K562 (cell line): Measurements from ENCODE around the gene DCUN1D3. TPM values are rescaled to one million over a fixed set of nuclear protein-coding genes. Genes with fewer than 3 reads are reported as not detected.

ENCODE experiments used
- GTF2A2 ChIP-seq: IDR thresholded peaks from 2 replicates; pipeline ENCODE4 v1.6.1; 2016; ENCODE audit warnings: mild to moderate bottlenecking, missing genetic modification characterization, missing compliant biosample characterization
- LCOR ChIP-seq: sonication (generic); formaldehyde crosslinking; IDR thresholded peaks from 2 replicates; pipeline ENCODE4 v1.8.0; 2022; ENCODE audit warnings: mild to moderate bottlenecking, missing genetic modification reagents
- NR2C2 ChIP-seq, 2 experiments: fragments of 200-800 bp in 1 of 2; sonication (Bioruptor generic) in 1 of 2; sonication (generic) in 1 of 2; formaldehyde crosslinking in 1 of 2; IDR thresholded peaks; 2 replicates each; pipeline versions ENCODE4 v1.6.1 to v1.8.0; 2016 to 2022; ENCODE audit warnings: mild to moderate bottlenecking in 1 of 2, missing compliant biosample characterization in 1 of 2, missing genetic modification characterization in 1 of 2, missing genetic modification reagents in 1 of 2
- SIN3B ChIP-seq: fragments of 450-650 bp; IDR thresholded peaks from 2 replicates; pipeline ENCODE4 v1.6.1; 2017; ENCODE audit warnings: low read depth, mild to moderate bottlenecking, moderate library complexity
- TEAD4 ChIP-seq, 2 experiments: sonication (generic) in 1 of 2; formaldehyde crosslinking in 1 of 2; IDR thresholded peaks; 2 replicates each; pipeline versions ENCODE4 v1.6.1 to v1.8.0; 2012 to 2022; ENCODE audit warnings: borderline replicate concordance in 1 of 2, inconsistent platforms in 1 of 2, low read length in 1 of 2, mild to moderate bottlenecking in 1 of 2, missing genetic modification reagents in 1 of 2
- XRCC3 ChIP-seq: fragments of 450-650 bp; IDR thresholded peaks from 2 replicates; pipeline ENCODE4 v1.6.1; 2017; ENCODE audit warnings: mild to moderate bottlenecking, moderate library complexity
- polyA plus RNA-seq, 8 experiments: library from polyadenylated mRNA; depleted of rRNA in 4 of 8; stranded (reverse) in 5 of 8; unstranded in 3 of 8; fragments of >200 nt; fragmentation: Nextera tagmentation in 2 of 8; fragmentation: Illumina TruSeq in 1 of 8; extraction: Ambion mirVana in 2 of 8; extraction: Trizol in 1 of 8; gene quantifications; 2 replicates each; pipeline versions ENCODE4 v1.2.1 to v1.2.3, GENCODE V29; 2011 to 2014; ENCODE audit warnings: inconsistent platforms in 1 of 8, missing spikeins in 1 of 8
- total RNA-seq, 7 experiments: library from RNA; depleted of rRNA in 6 of 7; stranded (reverse); fragments of >200 nt in 6 of 7; fragmentation: Illumina TruSeq in 2 of 7; extraction: Trizol in 2 of 7; gene quantifications; 2 replicates each; pipeline versions ENCODE4 v1.2.1 to v1.2.3, GENCODE V29; 2011 to 2021; ENCODE audit warnings: low replicate concordance in 1 of 7
- TF ChIP-seq, protein P1 (sequence below): fragments of 250-450 bp; sonication (Bioruptor Pico); IDR thresholded peaks from 2 replicates; pipeline ENCODE4 v1.4.0; 2020; ENCODE audit warnings: borderline replicate concordance
- TF ChIP-seq, protein P2 (sequence below): fragments of 250-450 bp; sonication (Bioruptor Pico); IDR thresholded peaks from 2 replicates; pipeline ENCODE4 v1.4.0; 2020; ENCODE audit warnings: mild to moderate bottlenecking, moderate library complexity
- TF ChIP-seq, protein P3 (sequence below): IDR thresholded peaks from 3 replicates; pipeline ENCODE4 v1.6.1; 2011; ENCODE audit warnings: borderline replicate concordance, mild to moderate bottlenecking; ENCODE audit not compliant: insufficient read length, insufficient read depth
- TF ChIP-seq, protein P4 (sequence below): fragments of 450-650 bp; IDR thresholded peaks from 2 replicates; pipeline ENCODE4 v1.6.1; 2016; ENCODE audit warnings: low read depth
- TF ChIP-seq, protein P5 (sequence below): fragments of 450-650 bp; IDR thresholded peaks from 2 replicates; pipeline ENCODE4 v1.6.1; 2016; ENCODE audit warnings: missing biosample characterization, missing genetic modification characterization

DCUN1D3 gene
- total and polyA plus RNA-seq, 9 of the 15 experiments (the other 6 are each of a cell fraction or from before 2014, with no cell fraction given) = 1.0 to 4.7 (median 2.2) TPM

DNA sequence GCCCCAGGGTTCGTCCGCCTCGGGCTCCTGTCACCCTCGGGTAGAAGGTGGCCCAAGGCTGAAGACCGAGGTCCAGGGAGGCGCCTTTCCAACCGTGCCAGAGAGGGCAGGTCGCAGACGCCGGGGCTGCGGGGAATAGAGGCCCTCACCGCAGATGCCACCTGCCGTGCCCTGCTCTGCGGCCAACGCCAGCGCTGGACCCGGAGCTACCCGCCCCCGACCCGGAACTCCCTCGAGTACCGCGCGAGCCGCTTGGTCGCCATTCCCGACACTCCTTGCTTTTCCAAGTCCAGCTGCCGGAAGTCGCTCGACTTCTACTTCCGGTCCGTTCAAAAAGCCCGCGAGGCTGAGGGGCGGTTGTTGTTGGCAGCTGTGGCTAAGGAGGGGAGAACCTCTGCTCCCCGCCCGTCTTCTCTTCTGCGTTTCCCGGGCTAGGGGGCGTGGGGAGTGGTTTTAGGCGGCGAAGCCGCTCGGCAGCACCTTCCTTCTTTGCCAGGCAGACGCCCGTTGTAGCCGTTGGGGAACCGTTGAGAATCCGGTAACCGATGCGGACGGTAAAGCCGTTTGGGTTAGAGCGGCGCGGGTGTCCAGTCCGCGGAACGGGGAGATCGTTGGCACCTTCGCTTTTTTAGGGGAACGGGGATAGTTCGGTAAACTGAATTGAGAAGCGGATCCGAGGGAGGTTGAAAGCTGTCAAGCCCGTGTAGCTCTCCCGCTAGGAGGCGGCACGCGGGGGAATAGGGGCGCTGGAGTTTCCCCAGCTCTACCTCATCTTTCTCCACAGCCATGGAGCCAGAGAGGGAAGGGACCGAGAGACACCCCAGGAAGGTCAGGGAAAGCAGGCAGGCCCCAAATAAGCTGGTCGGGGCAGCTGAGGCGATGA lies 93.7 kb downstream of the DCUN1D3 start, which contains the start of the genes ERI2 and REXO5 (continued):
- TF ChIP-seq, protein P1, sequence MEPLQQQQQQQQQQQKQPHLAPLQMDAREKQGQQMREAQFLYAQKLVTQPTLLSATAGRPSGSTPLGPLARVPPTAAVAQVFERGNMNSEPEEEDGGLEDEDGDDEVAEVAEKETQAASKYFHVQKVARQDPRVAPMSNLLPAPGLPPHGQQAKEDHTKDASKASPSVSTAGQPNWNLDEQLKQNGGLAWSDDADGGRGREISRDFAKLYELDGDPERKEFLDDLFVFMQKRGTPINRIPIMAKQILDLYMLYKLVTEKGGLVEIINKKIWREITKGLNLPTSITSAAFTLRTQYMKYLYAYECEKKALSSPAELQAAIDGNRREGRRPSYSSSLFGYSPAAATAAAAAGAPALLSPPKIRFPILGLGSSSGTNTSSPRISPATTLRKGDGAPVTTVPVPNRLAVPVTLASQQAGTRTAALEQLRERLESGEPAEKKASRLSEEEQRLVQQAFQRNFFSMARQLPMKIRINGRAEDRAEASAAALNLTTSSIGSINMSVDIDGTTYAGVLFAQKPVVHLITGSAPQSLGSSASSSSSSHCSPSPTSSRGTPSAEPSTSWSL = no peak
- TF ChIP-seq, protein P2, sequence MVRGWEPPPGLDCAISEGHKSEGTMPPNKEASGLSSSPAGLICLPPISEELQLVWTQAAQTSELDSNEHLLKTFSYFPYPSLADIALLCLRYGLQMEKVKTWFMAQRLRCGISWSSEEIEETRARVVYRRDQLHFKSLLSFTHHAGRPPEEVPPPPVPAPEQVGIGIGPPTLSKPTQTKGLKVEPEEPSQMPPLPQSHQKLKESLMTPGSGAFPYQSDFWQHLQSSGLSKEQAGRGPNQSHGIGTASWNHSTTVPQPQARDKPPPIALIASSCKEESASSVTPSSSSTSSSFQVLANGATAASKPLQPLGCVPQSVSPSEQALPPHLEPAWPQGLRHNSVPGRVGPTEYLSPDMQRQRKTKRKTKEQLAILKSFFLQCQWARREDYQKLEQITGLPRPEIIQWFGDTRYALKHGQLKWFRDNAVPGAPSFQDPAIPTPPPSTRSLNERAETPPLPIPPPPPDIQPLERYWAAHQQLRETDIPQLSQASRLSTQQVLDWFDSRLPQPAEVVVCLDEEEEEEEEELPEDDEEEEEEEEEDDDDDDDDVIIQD = no peak
- TF ChIP-seq XRCC3 (no peak), GTF2A2 (tag) (no peak; the same call in 1 of the 2 replicates), NR2C2 (CRISPR knock-in tag; IDR thresholded peaks at IDR 0.05) (peak; percentile 69; the same call in 1 of the 2 replicates), NR2C2 (tag; IDR thresholded peaks at IDR 0.05) (peak; percentile 91), LCOR (peak; percentile 80; the same call in 1 of the 2 replicates), TEAD4 (IDR thresholded peaks at IDR 0.05; ENCODE audit: low read length) (0 out of 2 replicates have a peak, but pooled peaks have one; percentile 10), TEAD4 (CRISPR knock-in tag; IDR thresholded peaks at IDR 0.05; ENCODE audit: borderline replicate concordance) (no peak), SIN3B (peak; percentile 77)
- TF ChIP-seq, protein P3, sequence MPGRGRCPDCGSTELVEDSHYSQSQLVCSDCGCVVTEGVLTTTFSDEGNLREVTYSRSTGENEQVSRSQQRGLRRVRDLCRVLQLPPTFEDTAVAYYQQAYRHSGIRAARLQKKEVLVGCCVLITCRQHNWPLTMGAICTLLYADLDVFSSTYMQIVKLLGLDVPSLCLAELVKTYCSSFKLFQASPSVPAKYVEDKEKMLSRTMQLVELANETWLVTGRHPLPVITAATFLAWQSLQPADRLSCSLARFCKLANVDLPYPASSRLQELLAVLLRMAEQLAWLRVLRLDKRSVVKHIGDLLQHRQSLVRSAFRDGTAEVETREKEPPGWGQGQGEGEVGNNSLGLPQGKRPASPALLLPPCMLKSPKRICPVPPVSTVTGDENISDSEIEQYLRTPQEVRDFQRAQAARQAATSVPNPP = no peak
- TF ChIP-seq, protein P4, sequence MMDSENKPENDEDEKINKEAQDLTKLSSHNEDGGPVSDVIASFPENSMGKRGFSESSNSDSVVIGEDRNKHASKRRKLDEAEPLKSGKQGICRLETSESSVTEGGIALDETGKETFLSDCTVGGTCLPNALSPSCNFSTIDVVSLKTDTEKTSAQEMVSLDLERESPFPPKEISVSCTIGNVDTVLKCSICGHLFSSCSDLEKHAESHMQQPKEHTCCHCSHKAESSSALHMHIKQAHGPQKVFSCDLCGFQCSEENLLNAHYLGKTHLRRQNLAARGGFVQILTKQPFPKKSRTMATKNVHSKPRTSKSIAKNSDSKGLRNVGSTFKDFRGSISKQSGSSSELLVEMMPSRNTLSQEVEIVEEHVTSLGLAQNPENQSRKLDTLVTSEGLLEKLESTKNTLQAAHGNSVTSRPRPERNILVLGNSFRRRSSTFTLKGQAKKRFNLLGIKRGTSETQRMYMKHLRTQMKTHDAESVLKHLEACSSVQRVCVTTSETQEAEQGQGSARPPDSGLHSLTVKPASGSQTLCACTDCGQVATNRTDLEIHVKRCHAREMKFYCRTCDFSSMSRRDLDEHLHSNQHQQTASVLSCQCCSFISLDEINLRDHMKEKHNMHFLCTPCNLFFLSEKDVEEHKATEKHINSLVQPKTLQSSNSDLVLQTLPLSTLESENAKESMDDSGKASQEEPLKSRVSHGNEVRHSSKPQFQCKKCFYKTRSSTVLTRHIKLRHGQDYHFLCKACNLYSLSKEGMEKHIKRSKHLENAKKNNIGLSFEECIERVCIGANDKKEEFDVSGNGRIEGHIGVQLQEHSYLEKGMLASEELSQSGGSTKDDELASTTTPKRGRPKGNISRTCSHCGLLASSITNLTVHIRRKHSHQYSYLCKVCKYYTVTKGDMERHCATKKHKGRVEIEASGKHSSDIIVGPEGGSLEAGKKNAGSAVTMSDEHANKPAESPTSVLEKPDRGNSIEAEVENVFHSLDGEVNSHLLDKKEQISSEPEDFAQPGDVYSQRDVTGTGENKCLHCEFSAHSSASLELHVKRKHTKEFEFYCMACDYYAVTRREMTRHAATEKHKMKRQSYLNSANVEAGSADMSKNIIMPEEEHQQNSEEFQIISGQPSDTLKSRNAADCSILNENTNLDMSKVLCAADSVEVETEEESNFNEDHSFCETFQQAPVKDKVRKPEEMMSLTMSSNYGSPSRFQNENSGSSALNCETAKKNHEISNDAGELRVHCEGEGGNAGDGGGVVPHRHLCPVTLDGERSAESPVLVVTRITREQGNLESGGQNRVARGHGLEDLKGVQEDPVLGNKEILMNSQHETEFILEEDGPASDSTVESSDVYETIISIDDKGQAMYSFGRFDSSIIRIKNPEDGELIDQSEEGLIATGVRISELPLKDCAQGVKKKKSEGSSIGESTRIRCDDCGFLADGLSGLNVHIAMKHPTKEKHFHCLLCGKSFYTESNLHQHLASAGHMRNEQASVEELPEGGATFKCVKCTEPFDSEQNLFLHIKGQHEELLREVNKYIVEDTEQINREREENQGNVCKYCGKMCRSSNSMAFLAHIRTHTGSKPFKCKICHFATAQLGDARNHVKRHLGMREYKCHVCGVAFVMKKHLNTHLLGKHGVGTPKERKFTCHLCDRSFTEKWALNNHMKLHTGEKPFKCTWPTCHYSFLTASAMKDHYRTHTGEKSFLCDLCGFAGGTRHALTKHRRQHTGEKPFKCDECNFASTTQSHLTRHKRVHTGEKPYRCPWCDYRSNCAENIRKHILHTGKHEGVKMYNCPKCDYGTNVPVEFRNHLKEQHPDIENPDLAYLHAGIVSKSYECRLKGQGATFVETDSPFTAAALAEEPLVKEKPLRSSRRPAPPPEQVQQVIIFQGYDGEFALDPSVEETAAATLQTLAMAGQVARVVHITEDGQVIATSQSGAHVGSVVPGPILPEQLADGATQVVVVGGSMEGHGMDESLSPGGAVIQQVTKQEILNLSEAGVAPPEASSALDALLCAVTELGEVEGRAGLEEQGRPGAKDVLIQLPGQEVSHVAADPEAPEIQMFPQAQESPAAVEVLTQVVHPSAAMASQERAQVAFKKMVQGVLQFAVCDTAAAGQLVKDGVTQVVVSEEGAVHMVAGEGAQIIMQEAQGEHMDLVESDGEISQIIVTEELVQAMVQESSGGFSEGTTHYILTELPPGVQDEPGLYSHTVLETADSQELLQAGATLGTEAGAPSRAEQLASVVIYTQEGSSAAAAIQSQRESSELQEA = no peak
- TF ChIP-seq, protein P5, sequence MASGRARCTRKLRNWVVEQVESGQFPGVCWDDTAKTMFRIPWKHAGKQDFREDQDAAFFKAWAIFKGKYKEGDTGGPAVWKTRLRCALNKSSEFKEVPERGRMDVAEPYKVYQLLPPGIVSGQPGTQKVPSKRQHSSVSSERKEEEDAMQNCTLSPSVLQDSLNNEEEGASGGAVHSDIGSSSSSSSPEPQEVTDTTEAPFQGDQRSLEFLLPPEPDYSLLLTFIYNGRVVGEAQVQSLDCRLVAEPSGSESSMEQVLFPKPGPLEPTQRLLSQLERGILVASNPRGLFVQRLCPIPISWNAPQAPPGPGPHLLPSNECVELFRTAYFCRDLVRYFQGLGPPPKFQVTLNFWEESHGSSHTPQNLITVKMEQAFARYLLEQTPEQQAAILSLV (tag) = no peak
